Smooth muscle cell (in vitro differentiated cells): ENCODE measurements around the gene RPS6KA2. TPM values are rescaled to one million over a fixed set of nuclear protein-coding genes. Genes with fewer than 3 reads are reported as not detected.
A peak's percentile ranks its signal among the peaks of the same experiment; 100 is the strongest.

Experiments
- DNase-seq: peaks from one replicate; lab custom pipeline; 2025; ENCODE audit not compliant: unreplicated experiment; lab: John Stamatoyannopoulos, UW
- H2AFZ ChIP-seq: fragments of 200-600 bp; sonication (generic); 2 replicates; pipeline ENCODE4 v1.6.0; 2016; ENCODE audit warnings: antibody characterized with exemption, low read depth, mild to moderate bottlenecking
- H3F3A ChIP-seq: fragments of 200-600 bp; sonication (generic); 2 replicates; pipeline ENCODE4 v1.6.0; 2017; ENCODE audit warnings: antibody characterized with exemption, low read depth
- H3K27ac ChIP-seq: fragments of 200-600 bp; sonication (generic); 2 replicates; pipeline ENCODE4 v1.5.1; 2016; ENCODE audit warnings: low read depth, mild to moderate bottlenecking
- H3K27me3 ChIP-seq: fragments of 200-600 bp; sonication (generic); 2 replicates; pipeline ENCODE4 v1.6.1; 2016; ENCODE audit warnings: low read depth, mild to moderate bottlenecking
- H3K36me3 ChIP-seq: fragments of 200-600 bp; sonication (generic); 2 replicates; pipeline ENCODE4 v1.5.1; 2016; ENCODE audit warnings: low read depth
- H3K4me1 ChIP-seq: fragments of 200-600 bp; sonication (generic); 2 replicates; pipeline ENCODE4 v1.5.1; 2016; ENCODE audit warnings: low read depth
- H3K4me2 ChIP-seq: fragments of 200-600 bp; sonication (generic); 2 replicates; pipeline ENCODE4 v1.6.0; 2016; ENCODE audit warnings: mild to moderate bottlenecking
- H3K4me3 ChIP-seq: fragments of 200-600 bp; sonication (generic); 2 replicates; pipeline ENCODE4 v1.5.1; 2016; ENCODE audit warnings: mild to moderate bottlenecking
- H3K79me2 ChIP-seq: fragments of 200-600 bp; sonication (generic); 2 replicates; pipeline ENCODE4 v1.6.0; 2016; ENCODE audit warnings: low read depth, mild to moderate bottlenecking
- H3K9ac ChIP-seq: fragments of 200-600 bp; sonication (generic); 2 replicates; pipeline ENCODE4 v1.6.0; 2016; ENCODE audit warnings: low read depth
- H3K9me3 ChIP-seq: fragments of 200-600 bp; sonication (generic); replicated peaks from 2 replicates; pipeline ENCODE4 v1.5.1; 2016; ENCODE audit warnings: low read depth
- H4K20me1 ChIP-seq: fragments of 200-600 bp; sonication (generic); 2 replicates; pipeline ENCODE4 v1.6.0; 2016; ENCODE audit warnings: low read depth
- CTCF ChIP-seq: fragments of 200-600 bp; sonication (generic); IDR thresholded peaks from 2 replicates; pipeline ENCODE4 v1.5.1; 2017; ENCODE audit warnings: borderline replicate concordance, mild to moderate bottlenecking, antibody characterized with exemption; ENCODE audit not compliant: insufficient read depth, poor library complexity, severe bottlenecking
- WGBS: methylation state at CpG from one replicate; pipeline ENCODE4 v1.1.7; 2016; ENCODE audit warnings: low lambda C conversion rate; 5-methylcytosine and 5-hydroxymethylcytosine counted together
- polyA plus RNA-seq: library from polyadenylated mRNA; unstranded; fragments of >200 nt; fragmentation: Nextera tagmentation; extraction: Ambion mirVana; gene quantifications from 2 replicates; pipeline ENCODE4 v1.2.1, GENCODE V29; 2016
- total RNA-seq: library from RNA; depleted of rRNA; stranded (reverse); fragments of >200 nt; gene quantifications from 2 replicates; pipeline ENCODE4 v1.2.3, GENCODE V29; 2014

RPS6KA2 gene
- total RNA-seq (7.8 and 10.5 TPM in 2 replicates), polyA plus RNA-seq (10.4 and 12.2 TPM in 2 replicates)

DNA sequence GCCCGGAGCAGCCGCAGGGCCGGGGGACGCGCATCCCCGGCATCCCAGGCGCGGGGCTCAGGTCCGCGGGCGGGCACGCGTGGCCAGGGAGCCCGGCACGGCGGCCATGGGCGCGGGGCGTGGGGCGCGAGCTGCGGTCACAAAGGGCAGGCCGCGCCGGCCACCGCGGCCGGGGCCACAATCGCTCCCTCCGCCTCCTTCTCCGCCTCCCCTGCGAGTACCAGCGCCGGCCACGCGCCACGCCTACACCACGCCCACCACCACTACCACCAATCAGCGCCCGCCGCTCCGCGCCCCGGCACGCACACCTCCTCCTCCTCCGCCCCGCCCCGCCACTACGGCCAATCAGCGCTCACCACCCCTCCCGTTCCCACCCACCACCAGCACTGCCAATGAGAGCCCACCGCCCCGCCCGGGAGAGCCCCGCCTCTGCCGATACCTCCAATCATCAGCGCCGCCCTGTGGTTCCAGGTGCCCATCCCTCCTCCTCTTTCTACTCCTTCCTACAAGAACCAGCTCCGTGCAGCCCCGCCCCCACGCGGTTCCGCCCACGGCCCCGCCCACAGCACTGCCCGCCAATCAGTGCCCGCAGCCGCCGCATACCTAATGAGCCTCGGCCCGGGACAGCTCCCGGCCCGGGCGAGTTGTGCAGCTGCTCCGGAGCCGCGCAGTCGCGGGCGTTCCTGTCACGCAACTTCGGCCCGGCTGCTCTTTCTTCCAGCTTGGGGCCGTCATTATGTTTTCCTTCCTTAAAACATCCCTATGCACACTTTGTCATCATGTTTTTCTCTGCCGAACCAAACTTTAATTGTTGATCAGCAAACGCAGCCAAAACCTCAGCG, at the start of gene RPS6KA2:
Gene RPS6KA2 (minus strand): TSS at position 219 of the 842 bp plus-strand sequence. CDS start 232 bp downstream, outside the sequence.
- H3K36me3 ChIP-seq: no peaks in the 10 kb centered on the region
- 0% methylated on average over 27 of the region's 87 CpGs for WGBS
- H3K4me3 ChIP-seq: peak within 1 kb of the TSS; percentile 74
- no peaks in the 10 kb centered on the region for H4K20me1 ChIP-seq
- peaks cover 7% of the 10 kb centered on the region for H3K4me1 ChIP-seq
- H2AFZ ChIP-seq: peak within 1 kb of the TSS; percentile 38
- no peaks in the 10 kb centered on the region for H3F3A ChIP-seq
- peak; percentile 99 for DNase-seq
- no peak for TF ChIP-seq CTCF
- H3K79me2 ChIP-seq: peaks cover 3% of the 10 kb centered on the region
- H3K9me3 ChIP-seq: no peaks in the 10 kb centered on the region
- peak within 1 kb of the TSS; percentile 84 for H3K27ac ChIP-seq
- peak within 1 kb of the TSS; percentile 93 for H3K4me2 ChIP-seq
- H3K27me3 ChIP-seq: no peaks in the 10 kb centered on the region
- peak within 1 kb of the TSS; percentile 80 for H3K9ac ChIP-seq

DNA sequence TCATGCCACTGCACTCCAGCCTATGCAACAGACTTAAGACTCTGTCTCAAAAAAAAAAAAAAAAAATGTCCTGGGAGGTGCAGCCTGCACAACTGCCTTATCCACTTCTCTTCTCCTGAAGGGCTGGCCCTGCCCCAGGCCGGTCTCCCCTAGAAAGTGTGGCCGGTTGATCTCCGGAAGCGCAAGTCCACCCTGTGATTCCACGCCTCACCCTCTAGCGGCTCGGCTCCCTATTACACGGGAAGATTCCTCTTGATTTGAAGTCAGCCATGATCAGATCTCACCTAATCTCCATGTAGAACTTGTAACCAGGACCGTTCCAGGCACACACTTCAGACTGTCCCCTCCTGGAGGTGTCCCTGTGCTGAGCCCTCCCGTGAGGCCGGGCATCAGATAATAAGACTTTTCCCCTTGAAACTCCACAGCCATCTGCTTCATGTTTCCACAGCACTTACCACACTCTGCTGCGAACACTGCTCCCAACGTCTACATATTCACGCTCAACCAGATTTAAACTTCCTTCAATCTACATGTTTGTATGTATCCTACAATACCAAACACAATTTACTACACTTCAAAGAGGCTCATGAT, 49.3 kb upstream of the RPS6KA2 start:
- H4K20me1 ChIP-seq: no peaks in the 10 kb centered on the region
- H3K4me1 ChIP-seq: no peaks in the 10 kb centered on the region
- no peaks in the 10 kb centered on the region for H3F3A ChIP-seq
- 96% methylated on average over 14 of the region's 14 CpGs for WGBS
- no peaks in the 10 kb centered on the region for H3K36me3 ChIP-seq
- DNase-seq: no peak
- TF ChIP-seq CTCF: no peak
- H2AFZ ChIP-seq: no peak overlapping the region
- no peak overlapping the region for H3K4me3 ChIP-seq
- peaks cover 4% of the 10 kb centered on the region for H3K27me3 ChIP-seq
- H3K27ac ChIP-seq: no peak overlapping the region
- no peak overlapping the region for H3K9ac ChIP-seq
- H3K79me2 ChIP-seq: no peaks in the 10 kb centered on the region
- no peak overlapping the region for H3K4me2 ChIP-seq
- no peaks in the 10 kb centered on the region for H3K9me3 ChIP-seq

DNA sequence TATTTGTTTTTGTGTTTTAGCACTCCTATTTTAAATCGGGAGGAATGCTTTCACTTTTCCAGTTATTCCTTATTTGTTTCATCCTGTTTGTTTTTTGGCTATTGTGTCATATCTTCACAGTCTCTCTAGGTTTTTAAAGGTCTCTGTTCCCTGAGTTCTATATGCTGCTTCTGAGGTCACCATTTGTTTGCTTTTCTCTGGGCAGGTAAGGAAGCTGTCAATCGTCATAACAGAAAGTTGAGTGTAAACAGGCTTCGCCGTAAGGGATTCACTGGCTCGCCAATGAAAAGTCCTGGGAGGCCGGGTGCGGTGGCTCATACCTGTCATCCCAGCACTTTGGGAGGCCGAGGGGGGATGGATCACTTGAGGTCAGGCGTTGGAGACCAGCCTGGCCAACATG, 48.7 kb upstream of the RPS6KA2 start:
- Histone ChIP-seq H3F3A (no peaks in the 10 kb centered on the region), H3K9ac (no peak overlapping the region), H3K9me3 (no peaks in the 10 kb centered on the region), H3K27ac (no peak overlapping the region), H3K79me2 (no peaks in the 10 kb centered on the region), H3K4me3 (no peak overlapping the region), H3K27me3 (peaks cover 4% of the 10 kb centered on the region), H3K4me1 (no peaks in the 10 kb centered on the region), H3K36me3 (no peaks in the 10 kb centered on the region), H4K20me1 (no peaks in the 10 kb centered on the region), H3K4me2 (no peak overlapping the region), H2AFZ (no peak overlapping the region)
- TF ChIP-seq CTCF: no peak
- 81% methylated on average over 9 of the region's 9 CpGs for WGBS
- DNase-seq: no peak

DNA sequence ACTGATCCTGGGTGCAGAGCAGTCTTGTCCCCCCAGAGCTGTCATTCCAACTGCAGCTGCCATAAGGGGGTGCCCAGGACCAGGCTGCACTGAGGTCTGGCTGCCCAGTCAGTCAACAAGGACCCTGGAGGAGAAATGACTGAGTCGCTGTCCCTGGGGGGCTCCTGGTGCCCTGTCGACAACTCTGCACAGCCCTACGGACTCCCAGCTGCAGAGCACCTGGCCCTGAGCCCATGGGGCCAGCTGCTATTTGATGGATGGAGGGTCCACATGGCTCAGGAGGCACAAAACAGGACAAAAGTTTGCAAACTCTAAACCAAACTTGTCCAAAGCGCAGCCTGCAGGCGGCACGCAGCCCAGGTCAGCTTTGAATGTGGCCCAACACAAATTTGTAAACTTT, 46.3 kb upstream of the RPS6KA2 start:
- no peak overlapping the region for H2AFZ ChIP-seq
- H3K4me2 ChIP-seq: no peak overlapping the region
- H3K79me2 ChIP-seq: no peaks in the 10 kb centered on the region
- H3K4me3 ChIP-seq: no peak overlapping the region
- TF ChIP-seq CTCF: no peak
- DNase-seq: no peak
- H3K9me3 ChIP-seq: no peaks in the 10 kb centered on the region
- H3K4me1 ChIP-seq: no peaks in the 10 kb centered on the region
- peaks cover 4% of the 10 kb centered on the region for H3K27me3 ChIP-seq
- H3K27ac ChIP-seq: no peak overlapping the region
- H3F3A ChIP-seq: no peaks in the 10 kb centered on the region
- H3K9ac ChIP-seq: no peak overlapping the region
- WGBS: 95% methylated on average over 6 of the region's 6 CpGs
- H3K36me3 ChIP-seq: no peaks in the 10 kb centered on the region
- H4K20me1 ChIP-seq: no peaks in the 10 kb centered on the region
